Fibroblast of villous mesenchyme (primary cell): ENCODE data around the gene IDUA. TPM values are rescaled to one million over a fixed set of nuclear protein-coding genes. Genes with fewer than 3 reads are reported as not detected.

ENCODE experiments used
- DNase-seq: peaks from one replicate; pipeline ENCODE4 v3.0.0-alpha.2; 2010; ENCODE audit warnings: low read depth
- H3K4me3 ChIP-seq: 2 replicates; pipeline ENCODE4 v1.5.1; 2011; ENCODE audit warnings: low read depth, mild to moderate bottlenecking, low read length
- CTCF ChIP-seq: IDR thresholded peaks from 2 replicates; pipeline ENCODE4 v1.5.1; 2012; ENCODE audit warnings: low read depth, mild to moderate bottlenecking, low read length; ENCODE audit not compliant: insufficient read depth
- total RNA-seq: library from RNA; depleted of rRNA; stranded (reverse); fragments of >200 nt; gene quantifications from 2 replicates; pipeline ENCODE4 v1.2.3, GENCODE V29; 2012

Gene IDUA
- total RNA-seq, 1 donor: 10.4 TPM

GRCh38 chr4:948101-948935, 38.5 kb upstream of the IDUA start:
- TF ChIP-seq CTCF: no peak
- no peak for DNase-seq
- no peak overlapping the region for H3K4me3 ChIP-seq

DNA sequence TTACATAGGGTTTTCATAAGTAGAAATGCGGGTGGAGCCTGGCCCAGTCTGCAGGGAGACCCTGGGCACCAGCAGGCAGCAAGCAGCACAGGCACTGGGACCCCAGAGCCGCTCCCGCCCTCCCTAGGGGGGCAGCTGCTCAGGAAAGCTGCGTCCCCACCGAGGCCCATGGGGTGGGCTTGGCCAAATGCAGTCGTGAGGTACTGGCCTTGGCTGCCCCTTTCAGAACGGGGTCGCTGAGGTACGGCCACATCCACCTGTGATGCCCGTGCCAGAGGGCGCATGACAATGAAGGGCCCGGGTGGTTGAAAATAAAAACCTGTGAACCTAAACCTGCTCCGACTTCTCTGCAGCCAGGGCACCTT, 37.9 kb upstream of the IDUA start:
- no peak overlapping the region for H3K4me3 ChIP-seq
- no peak for DNase-seq
- TF ChIP-seq CTCF: no peak

DNA sequence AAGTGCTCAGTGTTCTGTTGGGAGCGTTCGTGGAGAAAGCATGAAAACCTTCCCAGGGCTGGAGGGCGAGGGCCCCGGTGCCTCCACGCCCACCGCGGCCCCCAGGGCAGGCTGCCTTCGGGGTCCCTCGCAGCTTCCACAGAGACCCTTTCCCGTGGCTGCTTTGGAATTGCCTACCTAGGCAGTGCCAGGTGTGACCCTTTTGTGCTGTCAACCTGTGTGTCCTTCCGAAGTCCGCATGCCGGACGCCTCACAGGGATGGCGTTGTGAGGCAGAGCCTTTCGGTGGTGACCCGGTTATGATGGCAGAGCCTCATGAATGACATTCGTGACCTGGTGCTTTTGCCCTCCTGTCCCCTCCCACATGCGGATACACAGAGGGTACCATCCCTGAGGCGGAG, 37.2 kb upstream of the IDUA start:
- DNase-seq: no peak
- no peak for TF ChIP-seq CTCF
- no peak overlapping the region for H3K4me3 ChIP-seq

DNA sequence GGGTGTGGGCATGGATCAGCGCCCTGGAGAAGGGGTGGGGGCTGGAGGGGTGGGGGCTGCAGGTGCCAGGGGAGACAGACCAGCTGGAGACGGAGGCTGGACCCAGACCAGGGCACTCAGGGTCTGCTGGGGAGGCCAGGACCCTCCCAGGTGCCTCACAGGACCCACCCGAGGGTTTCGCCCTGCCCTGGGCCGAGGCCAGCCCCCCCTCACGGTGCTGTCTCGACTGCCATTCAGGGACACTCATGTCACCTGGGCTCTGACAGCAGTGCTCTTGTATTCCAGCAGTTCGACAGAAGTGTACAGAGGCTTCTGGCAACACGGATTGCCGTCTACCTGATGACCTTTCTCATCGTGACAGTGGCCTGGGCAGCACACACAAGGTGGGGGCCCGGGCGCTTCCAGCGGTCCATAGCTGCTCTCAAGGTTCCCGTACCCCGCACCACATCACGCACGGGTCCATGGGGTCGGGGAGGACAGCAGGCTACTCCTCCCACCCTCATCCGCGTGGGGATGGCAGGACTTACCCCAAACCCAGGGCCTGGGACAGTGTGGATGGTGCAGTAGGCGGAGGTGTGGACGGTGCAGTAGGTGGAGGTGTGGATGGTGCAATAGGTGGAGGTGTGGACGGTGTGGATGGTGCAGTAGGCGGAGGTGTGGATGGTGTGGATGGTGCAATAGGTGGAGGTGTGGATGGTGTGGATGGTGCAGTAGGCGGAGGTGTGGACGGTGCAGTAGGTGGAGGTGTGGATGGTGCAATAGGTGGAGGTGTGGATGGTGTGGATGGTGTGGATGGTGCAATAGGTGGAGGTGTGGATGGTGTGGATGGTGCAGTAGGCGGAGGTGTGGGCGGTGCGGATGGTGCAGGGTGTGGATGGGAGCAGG, 36.5 kb upstream of the IDUA start:
- DNase-seq: no peak
- H3K4me3 ChIP-seq: no peak overlapping the region
- no peak for TF ChIP-seq CTCF

DNA sequence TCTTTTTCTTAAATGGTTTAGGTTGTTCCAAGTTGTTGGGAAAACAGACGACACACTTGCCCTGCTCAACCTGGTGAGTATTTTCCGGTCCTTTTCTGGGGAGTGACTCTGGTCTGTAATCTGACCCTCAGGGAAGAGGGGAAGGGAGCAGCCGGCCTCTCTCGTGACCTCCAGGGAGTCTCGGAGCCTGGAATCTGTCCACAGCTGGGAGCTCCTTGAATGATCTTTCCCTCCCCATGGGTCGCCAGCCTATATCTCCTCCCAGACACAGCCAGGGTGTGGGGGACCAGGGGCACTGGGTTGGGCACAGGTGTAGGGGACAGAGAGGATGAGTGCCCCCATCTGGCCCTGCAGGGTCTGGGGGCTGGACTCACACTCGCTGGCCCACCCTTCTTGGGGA, 35.7 kb upstream of the IDUA start:
- no peak for DNase-seq
- no peak for TF ChIP-seq CTCF
- no peak overlapping the region for H3K4me3 ChIP-seq

DNA sequence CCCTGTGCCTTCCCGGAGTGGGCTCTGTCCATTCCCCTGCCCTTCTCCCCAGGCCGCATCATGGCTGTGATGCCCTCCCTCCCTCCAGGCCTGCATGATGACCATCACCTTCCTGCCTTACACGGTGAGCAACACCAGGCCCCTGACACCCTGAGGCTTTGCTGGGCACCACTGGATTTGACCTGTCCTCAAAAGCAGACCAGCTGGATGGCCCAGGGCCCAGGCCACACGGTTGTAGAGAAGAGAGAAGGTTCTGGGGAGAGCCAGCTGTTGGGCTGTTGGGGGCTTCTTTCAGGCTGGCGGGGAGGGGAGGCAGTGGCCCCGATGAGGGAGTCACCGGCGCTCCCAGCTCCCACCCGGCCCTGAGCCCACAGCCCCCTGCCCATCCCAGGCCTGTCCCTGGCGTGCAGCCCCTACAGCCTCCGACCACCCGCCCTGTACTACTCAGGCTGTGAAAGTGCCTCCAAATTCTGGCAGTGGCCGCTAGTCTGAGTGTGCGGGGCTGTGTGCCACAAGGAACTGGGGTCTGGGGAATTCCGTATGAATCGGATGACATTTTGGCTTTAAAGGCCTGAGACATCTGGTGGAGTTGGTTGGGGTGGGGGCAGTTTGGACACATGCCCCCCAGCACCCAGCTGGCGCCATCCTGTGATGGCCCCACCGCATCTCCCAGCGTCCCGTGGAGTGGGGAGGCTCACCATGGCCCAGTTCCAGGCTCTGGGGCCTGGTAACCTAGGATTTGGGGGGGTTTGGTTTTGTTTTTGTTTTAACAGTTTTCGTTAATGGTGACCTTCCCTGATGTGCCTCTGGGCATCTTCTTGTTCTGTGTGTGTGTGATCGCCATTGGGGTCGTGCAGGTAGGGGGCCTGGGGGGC, 35.0 kb upstream of the IDUA start:
- TF ChIP-seq CTCF: no peak
- no peak for DNase-seq
- no peak overlapping the region for H3K4me3 ChIP-seq
